WTC11 (cell line): ENCODE data around the gene STK10. TPM values are rescaled to one million over a fixed set of nuclear protein-coding genes. Genes with fewer than 3 reads are reported as not detected.

Source experiments
- ATAC-seq: fragments of 200-7000 bp; cut with Tn5 transposase; 2 replicates; pipeline ENCODE4 v1.10.0; 2021; ENCODE audit warnings: mild to moderate bottlenecking, moderate library complexity
- CTCF ChIA-PET: fragments of 300-600 bp; sonication (Branson Sonifier 250); formaldehyde crosslinking; loops from one replicate; lab custom pipeline; 2021; ENCODE audit warnings: antibody characterized with exemption; lab: Charles Lee
- POLR2A ChIA-PET: fragments of 350-600 bp; sonication (Branson Sonifier 250); formaldehyde crosslinking; loops from one replicate; lab custom pipeline; 2021; ENCODE audit warnings: antibody characterized with exemption; lab: Charles Lee
- DNase-seq: peaks from one replicate; pipeline ENCODE4 v3.0.0; 2021; ENCODE audit warnings: low spot score
- H3K27ac Mint-ChIP-seq: 2 replicates; pipeline ENCODE4 v1.8.0; 2021; ENCODE audit warnings: mixed read lengths
- H3K27me3 Mint-ChIP-seq: 2 replicates; pipeline ENCODE4 v1.8.0; 2021; ENCODE audit warnings: low read depth, mild to moderate bottlenecking, moderate library complexity, mixed read lengths
- H3K36me3 Mint-ChIP-seq: 2 replicates; pipeline ENCODE4 v1.8.0; 2021; ENCODE audit warnings: mixed read lengths
- H3K4me1 Mint-ChIP-seq: 2 replicates; pipeline ENCODE4 v1.8.0; 2022; ENCODE audit warnings: mixed read lengths
- H3K4me3 Mint-ChIP-seq: 2 replicates; pipeline ENCODE4 v1.8.0; 2021; ENCODE audit warnings: mild to moderate bottlenecking, moderate library complexity, mixed read lengths
- H3K9me3 Mint-ChIP-seq: 2 replicates; pipeline ENCODE4 v1.8.0; 2021; ENCODE audit warnings: mixed read lengths
- E2F5 ChIP-seq: sonication (generic); formaldehyde crosslinking; IDR thresholded peaks from 2 replicates; pipeline ENCODE4 v1.8.1; 2022; ENCODE audit warnings: mild to moderate bottlenecking, moderate library complexity, missing genetic modification reagents
- ELF4 ChIP-seq: sonication (generic); formaldehyde crosslinking; IDR thresholded peaks from 2 replicates; pipeline ENCODE4 v1.8.1; 2022; ENCODE audit warnings: low read depth, mild to moderate bottlenecking, moderate library complexity, missing genetic modification reagents
- ERG ChIP-seq: fragments of 250-450 bp; sonication (Bioruptor Pico); IDR thresholded peaks from 2 replicates; pipeline ENCODE4 v1.8.0; 2021; ENCODE audit warnings: mild to moderate bottlenecking
- FOXP4 ChIP-seq: sonication (generic); formaldehyde crosslinking; IDR thresholded peaks from 2 replicates; pipeline ENCODE4 v1.8.0; 2022; ENCODE audit warnings: mild to moderate bottlenecking, missing genetic modification reagents
- HMGA2 ChIP-seq: fragments of 250-450 bp; sonication (Bioruptor Pico); IDR thresholded peaks from 2 replicates; pipeline ENCODE4 v1.4.0; 2021; ENCODE audit warnings: mild to moderate bottlenecking, moderate library complexity
- HMGXB4 ChIP-seq: sonication (generic); formaldehyde crosslinking; IDR thresholded peaks from 2 replicates; pipeline ENCODE4 v1.8.1; 2023; ENCODE audit warnings: mild to moderate bottlenecking, moderate library complexity, missing genetic modification reagents
- IRF1 ChIP-seq: sonication (generic); formaldehyde crosslinking; IDR thresholded peaks from 2 replicates; pipeline ENCODE4 v1.8.0; 2023; ENCODE audit warnings: missing genetic modification reagents
- IRF2 ChIP-seq: sonication (generic); formaldehyde crosslinking; IDR thresholded peaks from 2 replicates; pipeline ENCODE4 v1.8.0; 2022; ENCODE audit warnings: low read depth, missing genetic modification reagents, borderline replicate concordance
- ZNF512 ChIP-seq: sonication (generic); formaldehyde crosslinking; IDR thresholded peaks from 2 replicates; pipeline ENCODE4 v1.8.1; 2022; ENCODE audit warnings: missing genetic modification reagents, borderline replicate concordance
- total RNA-seq: library from RNA; stranded (reverse); gene quantifications from 3 replicates; pipeline ENCODE4 v1.2.3, GENCODE V29; 2021
- TF ChIP-seq, protein P1 (sequence below): fragments of 250-450 bp; sonication (Bioruptor Pico); IDR thresholded peaks from 2 replicates; pipeline ENCODE4 v1.9.0; 2021; ENCODE audit warnings: mild to moderate bottlenecking
- TF ChIP-seq, protein P2 (sequence below): sonication (generic); formaldehyde crosslinking; IDR thresholded peaks from 2 replicates; pipeline ENCODE4 v1.8.1; 2023; ENCODE audit warnings: mild to moderate bottlenecking, missing genetic modification reagents
- TF ChIP-seq, protein P3 (sequence below): fragments of 250-450 bp; sonication (Bioruptor Pico); IDR thresholded peaks from 2 replicates; pipeline ENCODE4 v1.9.0; 2021; ENCODE audit warnings: mild to moderate bottlenecking, borderline replicate concordance
- TF ChIP-seq, protein P4 (sequence below): sonication (generic); formaldehyde crosslinking; conservative IDR thresholded peaks from 2 replicates; pipeline ENCODE4 v1.8.1; 2023; ENCODE audit warnings: mild to moderate bottlenecking, low read depth, missing genetic modification reagents, moderate library complexity

Gene STK10
- total RNA-seq, 1 experiment from 2014 or later, result 20.5 TPM

- TF ChIP-seq, protein P1, sequence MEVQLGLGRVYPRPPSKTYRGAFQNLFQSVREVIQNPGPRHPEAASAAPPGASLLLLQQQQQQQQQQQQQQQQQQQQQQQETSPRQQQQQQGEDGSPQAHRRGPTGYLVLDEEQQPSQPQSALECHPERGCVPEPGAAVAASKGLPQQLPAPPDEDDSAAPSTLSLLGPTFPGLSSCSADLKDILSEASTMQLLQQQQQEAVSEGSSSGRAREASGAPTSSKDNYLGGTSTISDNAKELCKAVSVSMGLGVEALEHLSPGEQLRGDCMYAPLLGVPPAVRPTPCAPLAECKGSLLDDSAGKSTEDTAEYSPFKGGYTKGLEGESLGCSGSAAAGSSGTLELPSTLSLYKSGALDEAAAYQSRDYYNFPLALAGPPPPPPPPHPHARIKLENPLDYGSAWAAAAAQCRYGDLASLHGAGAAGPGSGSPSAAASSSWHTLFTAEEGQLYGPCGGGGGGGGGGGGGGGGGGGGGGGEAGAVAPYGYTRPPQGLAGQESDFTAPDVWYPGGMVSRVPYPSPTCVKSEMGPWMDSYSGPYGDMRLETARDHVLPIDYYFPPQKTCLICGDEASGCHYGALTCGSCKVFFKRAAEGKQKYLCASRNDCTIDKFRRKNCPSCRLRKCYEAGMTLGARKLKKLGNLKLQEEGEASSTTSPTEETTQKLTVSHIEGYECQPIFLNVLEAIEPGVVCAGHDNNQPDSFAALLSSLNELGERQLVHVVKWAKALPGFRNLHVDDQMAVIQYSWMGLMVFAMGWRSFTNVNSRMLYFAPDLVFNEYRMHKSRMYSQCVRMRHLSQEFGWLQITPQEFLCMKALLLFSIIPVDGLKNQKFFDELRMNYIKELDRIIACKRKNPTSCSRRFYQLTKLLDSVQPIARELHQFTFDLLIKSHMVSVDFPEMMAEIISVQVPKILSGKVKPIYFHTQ (CRISPR knock-in tag), result no peak
- TF ChIP-seq ELF4 (no peak), FOXP4 (CRISPR knock-in tag) (no peak)
Observed at GRCh38 chr5:172142709-172143215, 45.3 kb downstream of the STK10 start (continued).

DNA sequence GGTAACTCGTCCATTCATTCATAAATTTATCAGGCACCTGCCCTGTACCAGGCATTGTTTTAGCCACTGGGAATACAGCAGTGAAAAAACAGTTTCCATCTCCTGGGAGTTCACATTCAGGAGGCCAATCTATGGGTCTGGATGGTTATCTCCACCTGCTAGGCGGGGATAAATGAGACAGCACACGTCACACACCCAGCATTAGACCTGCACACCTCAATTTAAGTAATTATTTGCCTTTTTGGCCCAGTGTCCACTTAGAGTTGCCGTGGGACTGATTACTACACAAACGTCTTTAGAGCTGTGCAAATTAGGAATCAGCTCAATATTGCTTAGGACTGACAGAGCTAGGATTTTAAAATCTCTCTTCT lies 46.1 kb downstream of the STK10 start:
- Mint-ChIP-seq H3K4me3 (no peak overlapping the region), H3K9me3 (peaks cover 11% of the 10 kb centered on the region), H3K36me3 (peaks cover 4% of the 10 kb centered on the region), H3K27me3 (no peaks in the 10 kb centered on the region), H3K4me1 (peaks cover 14% of the 10 kb centered on the region), H3K27ac (no peak overlapping the region)
- no peak for ATAC-seq
- DNase-seq, result no peak
- POLR2A ChIA-PET, result no interaction called here
- CTCF ChIA-PET, result interaction anchor here (0.5 kb wide), 1 partner anchor 173 kb away, joined by 4 read pairs; no protein-coding TSS in a partner anchor
- no peak for TF ChIP-seq IRF2 (CRISPR knock-in tag)
- TF ChIP-seq ZNF512 (CRISPR knock-in tag), result no peak
- TF ChIP-seq, protein P2, sequence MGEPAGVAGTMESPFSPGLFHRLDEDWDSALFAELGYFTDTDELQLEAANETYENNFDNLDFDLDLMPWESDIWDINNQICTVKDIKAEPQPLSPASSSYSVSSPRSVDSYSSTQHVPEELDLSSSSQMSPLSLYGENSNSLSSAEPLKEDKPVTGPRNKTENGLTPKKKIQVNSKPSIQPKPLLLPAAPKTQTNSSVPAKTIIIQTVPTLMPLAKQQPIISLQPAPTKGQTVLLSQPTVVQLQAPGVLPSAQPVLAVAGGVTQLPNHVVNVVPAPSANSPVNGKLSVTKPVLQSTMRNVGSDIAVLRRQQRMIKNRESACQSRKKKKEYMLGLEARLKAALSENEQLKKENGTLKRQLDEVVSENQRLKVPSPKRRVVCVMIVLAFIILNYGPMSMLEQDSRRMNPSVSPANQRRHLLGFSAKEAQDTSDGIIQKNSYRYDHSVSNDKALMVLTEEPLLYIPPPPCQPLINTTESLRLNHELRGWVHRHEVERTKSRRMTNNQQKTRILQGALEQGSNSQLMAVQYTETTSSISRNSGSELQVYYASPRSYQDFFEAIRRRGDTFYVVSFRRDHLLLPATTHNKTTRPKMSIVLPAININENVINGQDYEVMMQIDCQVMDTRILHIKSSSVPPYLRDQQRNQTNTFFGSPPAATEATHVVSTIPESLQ, result no peak
- TF ChIP-seq, protein P3, sequence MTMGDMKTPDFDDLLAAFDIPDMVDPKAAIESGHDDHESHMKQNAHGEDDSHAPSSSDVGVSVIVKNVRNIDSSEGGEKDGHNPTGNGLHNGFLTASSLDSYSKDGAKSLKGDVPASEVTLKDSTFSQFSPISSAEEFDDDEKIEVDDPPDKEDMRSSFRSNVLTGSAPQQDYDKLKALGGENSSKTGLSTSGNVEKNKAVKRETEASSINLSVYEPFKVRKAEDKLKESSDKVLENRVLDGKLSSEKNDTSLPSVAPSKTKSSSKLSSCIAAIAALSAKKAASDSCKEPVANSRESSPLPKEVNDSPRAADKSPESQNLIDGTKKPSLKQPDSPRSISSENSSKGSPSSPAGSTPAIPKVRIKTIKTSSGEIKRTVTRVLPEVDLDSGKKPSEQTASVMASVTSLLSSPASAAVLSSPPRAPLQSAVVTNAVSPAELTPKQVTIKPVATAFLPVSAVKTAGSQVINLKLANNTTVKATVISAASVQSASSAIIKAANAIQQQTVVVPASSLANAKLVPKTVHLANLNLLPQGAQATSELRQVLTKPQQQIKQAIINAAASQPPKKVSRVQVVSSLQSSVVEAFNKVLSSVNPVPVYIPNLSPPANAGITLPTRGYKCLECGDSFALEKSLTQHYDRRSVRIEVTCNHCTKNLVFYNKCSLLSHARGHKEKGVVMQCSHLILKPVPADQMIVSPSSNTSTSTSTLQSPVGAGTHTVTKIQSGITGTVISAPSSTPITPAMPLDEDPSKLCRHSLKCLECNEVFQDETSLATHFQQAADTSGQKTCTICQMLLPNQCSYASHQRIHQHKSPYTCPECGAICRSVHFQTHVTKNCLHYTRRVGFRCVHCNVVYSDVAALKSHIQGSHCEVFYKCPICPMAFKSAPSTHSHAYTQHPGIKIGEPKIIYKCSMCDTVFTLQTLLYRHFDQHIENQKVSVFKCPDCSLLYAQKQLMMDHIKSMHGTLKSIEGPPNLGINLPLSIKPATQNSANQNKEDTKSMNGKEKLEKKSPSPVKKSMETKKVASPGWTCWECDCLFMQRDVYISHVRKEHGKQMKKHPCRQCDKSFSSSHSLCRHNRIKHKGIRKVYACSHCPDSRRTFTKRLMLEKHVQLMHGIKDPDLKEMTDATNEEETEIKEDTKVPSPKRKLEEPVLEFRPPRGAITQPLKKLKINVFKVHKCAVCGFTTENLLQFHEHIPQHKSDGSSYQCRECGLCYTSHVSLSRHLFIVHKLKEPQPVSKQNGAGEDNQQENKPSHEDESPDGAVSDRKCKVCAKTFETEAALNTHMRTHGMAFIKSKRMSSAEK (CRISPR knock-in tag), result no peak
- TF ChIP-seq IRF1 (CRISPR knock-in tag), result no peak
- no peak for TF ChIP-seq HMGA2 (CRISPR knock-in tag)
- TF ChIP-seq, protein P4, sequence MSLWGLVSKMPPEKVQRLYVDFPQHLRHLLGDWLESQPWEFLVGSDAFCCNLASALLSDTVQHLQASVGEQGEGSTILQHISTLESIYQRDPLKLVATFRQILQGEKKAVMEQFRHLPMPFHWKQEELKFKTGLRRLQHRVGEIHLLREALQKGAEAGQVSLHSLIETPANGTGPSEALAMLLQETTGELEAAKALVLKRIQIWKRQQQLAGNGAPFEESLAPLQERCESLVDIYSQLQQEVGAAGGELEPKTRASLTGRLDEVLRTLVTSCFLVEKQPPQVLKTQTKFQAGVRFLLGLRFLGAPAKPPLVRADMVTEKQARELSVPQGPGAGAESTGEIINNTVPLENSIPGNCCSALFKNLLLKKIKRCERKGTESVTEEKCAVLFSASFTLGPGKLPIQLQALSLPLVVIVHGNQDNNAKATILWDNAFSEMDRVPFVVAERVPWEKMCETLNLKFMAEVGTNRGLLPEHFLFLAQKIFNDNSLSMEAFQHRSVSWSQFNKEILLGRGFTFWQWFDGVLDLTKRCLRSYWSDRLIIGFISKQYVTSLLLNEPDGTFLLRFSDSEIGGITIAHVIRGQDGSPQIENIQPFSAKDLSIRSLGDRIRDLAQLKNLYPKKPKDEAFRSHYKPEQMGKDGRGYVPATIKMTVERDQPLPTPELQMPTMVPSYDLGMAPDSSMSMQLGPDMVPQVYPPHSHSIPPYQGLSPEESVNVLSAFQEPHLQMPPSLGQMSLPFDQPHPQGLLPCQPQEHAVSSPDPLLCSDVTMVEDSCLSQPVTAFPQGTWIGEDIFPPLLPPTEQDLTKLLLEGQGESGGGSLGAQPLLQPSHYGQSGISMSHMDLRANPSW (CRISPR knock-in tag), result no peak
- no peak for TF ChIP-seq HMGXB4 (CRISPR knock-in tag)
- TF ChIP-seq E2F5 (CRISPR knock-in tag), result no peak
- no peak for TF ChIP-seq ERG (CRISPR knock-in tag)
